NCI-H460 (cell line): ENCODE measurements around the gene OR9Q2. TPM values are rescaled to one million over a fixed set of nuclear protein-coding genes. Genes with fewer than 3 reads are reported as not detected.

Source experiments
- total RNA-seq: library from RNA; depleted of rRNA; stranded (reverse); fragments of >200 nt; shearing (Covaris generic); gene quantifications from 2 replicates; pipeline ENCODE4 v1.2.3, GENCODE V29; 2014; rRNA removed

OR9Q2 gene
- total RNA-seq, 1 experiment from 2014 or later, result not detected

Other genes with a start within 250 kb of the OR9Q2 start
- gene OR9Q1, start 165.2 kb upstream of the OR9Q2 start, total RNA-seq, result not detected in 2 replicates
- not detected in 2 replicates for gene OR6Q1, start 158.1 kb upstream of the OR9Q2 start, total RNA-seq
- gene OR9I1, start 63.5 kb upstream of the OR9Q2 start, total RNA-seq, result not detected in 2 replicates
- not detected in 2 replicates for gene OR1S2, start 15.1 kb downstream of the OR9Q2 start, total RNA-seq
- gene OR1S1, start 23.6 kb downstream of the OR9Q2 start, total RNA-seq, result not detected in 2 replicates
- gene OR10Q1, start 39.8 kb downstream of the OR9Q2 start, total RNA-seq, result not detected in 2 replicates
- gene OR10W1, start 79.2 kb downstream of the OR9Q2 start, total RNA-seq, result not detected in 2 replicates
- not detected in 2 replicates for gene OR5B17, start 170.0 kb downstream of the OR9Q2 start, total RNA-seq
- gene OR5B3, start 217.8 kb downstream of the OR9Q2 start, total RNA-seq, result not detected in 2 replicates
- not detected in 2 replicates for gene OR5B2, start 239.1 kb downstream of the OR9Q2 start, total RNA-seq